Chondrocyte (in vitro differentiated cells): ENCODE data around the gene USP40. TPM values are rescaled to one million over a fixed set of nuclear protein-coding genes. Genes with fewer than 3 reads are reported as not detected.

ENCODE experiments used
- DNase-seq: peaks from one replicate; pipeline ENCODE4 v3.0.0; 2021; ENCODE audit warnings: mixed read lengths, low spot score
- H3K27ac Mint-ChIP-seq: one replicate; pipeline ENCODE4 v1.8.0; 2021; ENCODE audit warnings: mild to moderate bottlenecking, moderate library complexity, mixed read lengths; ENCODE audit not compliant: unreplicated experiment
- H3K27me3 Mint-ChIP-seq: 2 replicates; pipeline ENCODE4 v1.8.0; 2021; ENCODE audit warnings: low read depth, mixed read lengths
- H3K36me3 Mint-ChIP-seq: 2 replicates; pipeline ENCODE4 v1.8.0; 2021; ENCODE audit warnings: low read depth, mixed read lengths
- H3K4me1 Mint-ChIP-seq: 2 replicates; pipeline ENCODE4 v1.8.0; 2021; ENCODE audit warnings: low read depth, mild to moderate bottlenecking, mixed read lengths
- H3K4me3 Mint-ChIP-seq: one replicate; pipeline ENCODE4 v1.8.0; 2021; ENCODE audit warnings: mild to moderate bottlenecking, moderate library complexity, mixed read lengths; ENCODE audit not compliant: unreplicated experiment
- H3K9me3 Mint-ChIP-seq: 2 replicates; pipeline ENCODE4 v1.8.0; 2021; ENCODE audit warnings: low read depth, mixed read lengths
- total RNA-seq: library from RNA; stranded (reverse); gene quantifications from 3 replicates; pipeline ENCODE4 v1.2.1, GENCODE V29; 2021
- TF ChIP-seq, protein P1 (sequence below): fragments of 200-600 bp; sonication (generic); IDR thresholded peaks from 2 replicates; pipeline ENCODE4 v1.5.0; 2021; ENCODE audit warnings: antibody characterized with exemption, mild to moderate bottlenecking, moderate library complexity

The USP40 gene
- total RNA-seq, 1 donor from 2014 or later, result 29.4 TPM

DNA sequence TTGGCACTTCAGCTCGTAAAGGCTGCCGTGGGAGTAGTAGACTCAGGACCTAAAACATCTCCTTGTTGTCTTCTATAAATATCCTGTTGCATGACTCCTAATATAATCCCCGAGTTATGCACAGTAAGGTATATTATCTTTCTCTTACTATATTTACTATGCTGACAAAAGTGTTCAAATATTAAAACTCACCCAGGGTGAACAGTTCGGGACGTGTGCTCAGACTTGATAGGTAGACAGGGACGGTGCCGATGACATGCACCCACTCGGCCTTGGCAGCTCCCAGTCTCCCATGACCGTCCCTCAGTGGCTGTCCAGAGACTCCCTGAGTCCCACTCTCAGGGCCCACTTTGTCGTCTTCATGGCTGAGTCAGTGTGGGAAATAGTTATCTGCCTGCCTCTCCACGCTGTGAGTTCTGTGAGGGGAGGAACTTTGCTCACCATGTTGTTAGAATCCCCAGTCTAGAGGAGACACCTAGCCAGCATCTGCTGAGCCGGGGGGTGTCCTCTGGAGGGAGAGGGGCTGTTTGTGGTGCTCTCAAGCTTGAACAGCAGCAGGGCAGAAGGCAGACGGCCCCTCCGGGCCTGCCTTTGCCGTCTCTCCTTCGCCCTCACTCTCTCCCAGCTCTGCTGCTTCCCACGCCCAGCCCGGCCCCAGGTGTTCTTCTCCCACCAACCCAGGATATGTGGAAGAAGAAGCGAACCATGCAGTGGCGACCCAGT is 137.2 kb downstream of the USP40 start:
- DNase-seq, result no peak
- TF ChIP-seq, protein P1, sequence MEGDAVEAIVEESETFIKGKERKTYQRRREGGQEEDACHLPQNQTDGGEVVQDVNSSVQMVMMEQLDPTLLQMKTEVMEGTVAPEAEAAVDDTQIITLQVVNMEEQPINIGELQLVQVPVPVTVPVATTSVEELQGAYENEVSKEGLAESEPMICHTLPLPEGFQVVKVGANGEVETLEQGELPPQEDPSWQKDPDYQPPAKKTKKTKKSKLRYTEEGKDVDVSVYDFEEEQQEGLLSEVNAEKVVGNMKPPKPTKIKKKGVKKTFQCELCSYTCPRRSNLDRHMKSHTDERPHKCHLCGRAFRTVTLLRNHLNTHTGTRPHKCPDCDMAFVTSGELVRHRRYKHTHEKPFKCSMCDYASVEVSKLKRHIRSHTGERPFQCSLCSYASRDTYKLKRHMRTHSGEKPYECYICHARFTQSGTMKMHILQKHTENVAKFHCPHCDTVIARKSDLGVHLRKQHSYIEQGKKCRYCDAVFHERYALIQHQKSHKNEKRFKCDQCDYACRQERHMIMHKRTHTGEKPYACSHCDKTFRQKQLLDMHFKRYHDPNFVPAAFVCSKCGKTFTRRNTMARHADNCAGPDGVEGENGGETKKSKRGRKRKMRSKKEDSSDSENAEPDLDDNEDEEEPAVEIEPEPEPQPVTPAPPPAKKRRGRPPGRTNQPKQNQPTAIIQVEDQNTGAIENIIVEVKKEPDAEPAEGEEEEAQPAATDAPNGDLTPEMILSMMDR, result no peak
- Mint-ChIP-seq H3K4me1 (peaks cover 46% of the 10 kb centered on the region), H3K36me3 (peaks cover 11% of the 10 kb centered on the region), H3K9me3 (peaks cover 11% of the 10 kb centered on the region), H3K27me3 (no peaks in the 10 kb centered on the region), H3K27ac (peak overlapping the region; percentile 73), H3K4me3 (no peak overlapping the region)

DNA sequence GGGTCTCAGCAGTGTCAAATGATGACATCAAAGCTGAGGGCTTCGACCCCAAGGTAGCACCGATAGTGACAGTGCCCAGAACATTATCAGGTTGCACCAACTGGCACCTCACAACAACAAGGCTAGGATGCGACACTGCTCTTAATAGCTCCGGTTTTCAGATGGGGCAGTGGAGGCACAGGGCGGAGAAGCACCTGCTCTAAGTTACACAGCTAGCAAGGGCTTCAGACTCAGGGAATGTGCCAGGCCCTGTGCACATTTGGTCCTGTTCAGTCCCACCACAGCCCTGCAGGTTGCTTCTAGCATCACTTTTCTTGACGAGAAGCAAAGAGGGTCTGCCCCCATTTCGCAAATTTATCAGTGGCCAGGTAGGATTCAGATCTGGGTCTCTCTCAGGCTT is 138.1 kb downstream of the USP40 start:
- no peak overlapping the region for H3K4me3 Mint-ChIP-seq
- peaks cover 48% of the 10 kb centered on the region for H3K4me1 Mint-ChIP-seq
- H3K27ac Mint-ChIP-seq, result no peak overlapping the region
- no peak for DNase-seq
- TF ChIP-seq, protein P1, result no peak
- peaks cover 11% of the 10 kb centered on the region for H3K9me3 Mint-ChIP-seq
- H3K36me3 Mint-ChIP-seq, result peaks cover 11% of the 10 kb centered on the region
- H3K27me3 Mint-ChIP-seq, result no peaks in the 10 kb centered on the region

DNA sequence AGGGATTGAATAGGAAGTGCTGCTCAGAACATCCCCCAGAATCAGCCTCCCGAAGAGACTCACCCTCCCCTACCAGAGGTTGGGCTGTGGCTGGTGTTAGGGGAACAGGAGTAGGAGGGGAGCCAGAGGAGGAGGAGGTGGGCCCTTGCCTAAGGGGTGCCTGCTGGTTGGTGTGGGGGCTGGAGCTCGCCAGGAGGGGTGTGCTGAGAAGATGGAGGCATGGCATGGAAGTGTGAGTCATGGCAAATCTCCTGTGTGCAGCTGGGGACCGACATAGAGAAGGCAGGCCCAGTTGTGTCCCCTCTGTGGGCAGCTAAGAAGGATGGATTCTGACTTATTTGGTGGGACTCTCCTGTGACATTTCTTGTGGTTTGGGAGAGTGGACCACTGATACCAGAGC is 138.6 kb downstream of the USP40 start:
- Mint-ChIP-seq H3K36me3 (peaks cover 11% of the 10 kb centered on the region), H3K9me3 (peaks cover 11% of the 10 kb centered on the region), H3K4me3 (no peak overlapping the region), H3K27ac (no peak overlapping the region), H3K27me3 (no peaks in the 10 kb centered on the region), H3K4me1 (peaks cover 51% of the 10 kb centered on the region)
- DNase-seq, result no peak
- TF ChIP-seq, protein P1, result no peak

DNA sequence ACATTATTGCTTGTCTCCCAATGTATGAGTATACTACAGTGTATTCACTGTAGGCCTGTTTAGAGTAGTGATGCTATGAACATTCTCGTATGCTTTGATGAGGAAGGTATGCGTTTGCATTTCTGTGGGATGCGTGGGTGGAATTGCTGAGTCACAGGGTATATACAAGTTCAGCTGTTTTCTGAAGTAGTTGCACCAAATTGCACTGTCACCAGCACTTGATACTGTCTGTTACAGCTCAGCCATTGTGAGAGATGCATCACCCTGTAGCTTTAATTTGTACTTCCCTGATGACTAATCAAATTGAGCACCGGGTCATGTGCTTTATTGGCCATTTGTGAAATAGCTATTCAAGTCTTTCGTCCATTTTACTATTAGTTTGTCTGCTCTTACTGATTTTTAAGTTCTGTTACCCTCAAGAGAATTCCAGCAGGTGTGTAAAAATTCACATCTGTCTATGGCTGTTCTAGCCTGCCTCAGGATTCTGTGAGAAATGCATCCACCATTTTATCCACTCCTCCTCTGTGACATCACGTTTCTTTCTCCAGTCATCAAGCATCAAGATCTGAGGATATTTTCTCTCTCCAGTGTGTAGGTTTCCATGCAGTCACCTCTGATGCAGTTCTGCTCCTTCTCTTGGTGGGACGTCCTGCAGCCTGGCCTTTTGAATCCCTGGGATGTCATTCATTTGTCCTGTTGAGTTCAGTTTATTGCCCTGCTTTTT is 139.8 kb downstream of the USP40 start:
- Mint-ChIP-seq H3K4me3 (no peak overlapping the region), H3K4me1 (peaks cover 63% of the 10 kb centered on the region), H3K27me3 (no peaks in the 10 kb centered on the region), H3K36me3 (peaks cover 11% of the 10 kb centered on the region), H3K9me3 (peaks cover 11% of the 10 kb centered on the region), H3K27ac (peak overlapping the region; percentile 63)
- TF ChIP-seq, protein P1, result no peak
- DNase-seq, result no peak

Other genes starting within 250 kb of the USP40 start
- gene DGKD, start 212.3 kb downstream of the USP40 start, total RNA-seq, result 56.9 to 67.1 TPM (median 66.3 TPM) in 3 replicates
- not detected in 3 replicates for gene UGT1A8, start 50.9 kb upstream of the USP40 start, total RNA-seq
- not detected in 3 replicates for gene UGT1A10, start 69.7 kb upstream of the USP40 start, total RNA-seq
- gene UGT1A9, start 105.1 kb upstream of the USP40 start, total RNA-seq, result 0.10 TPM in 1 of 3 replicates, not detected in the others
- gene UGT1A7, start 115.1 kb upstream of the USP40 start, total RNA-seq, result 0.12 to 0.23 TPM in 2 of 3 replicates, not detected in the other
- 0.17 TPM in 1 of 3 replicates, not detected in the others for gene UGT1A6, start 126.1 kb upstream of the USP40 start, total RNA-seq
- gene UGT1A5, start 146.1 kb upstream of the USP40 start, total RNA-seq, result not detected in 3 replicates
- not detected in 3 replicates for gene UGT1A4, start 152.0 kb upstream of the USP40 start, total RNA-seq
- not detected in 3 replicates for gene UGT1A3, start 162.3 kb upstream of the USP40 start, total RNA-seq
- not detected in 3 replicates for gene UGT1A1, start 193.5 kb upstream of the USP40 start, total RNA-seq
- not detected in 3 replicates for gene MROH2A, start 211.5 kb upstream of the USP40 start, total RNA-seq